ENCODE data around the gene CRYBB3. TPM values are rescaled to one million over a fixed set of nuclear protein-coding genes. Genes with fewer than 3 reads are reported as not detected.

The CRYBB3 gene
- total and polyA plus RNA-seq, 2 of the 13 experiments (the other 11 are each of a cell fraction or from before 2014, with no cell fraction given), result 0.18 to 0.28 TPM

DNA sequence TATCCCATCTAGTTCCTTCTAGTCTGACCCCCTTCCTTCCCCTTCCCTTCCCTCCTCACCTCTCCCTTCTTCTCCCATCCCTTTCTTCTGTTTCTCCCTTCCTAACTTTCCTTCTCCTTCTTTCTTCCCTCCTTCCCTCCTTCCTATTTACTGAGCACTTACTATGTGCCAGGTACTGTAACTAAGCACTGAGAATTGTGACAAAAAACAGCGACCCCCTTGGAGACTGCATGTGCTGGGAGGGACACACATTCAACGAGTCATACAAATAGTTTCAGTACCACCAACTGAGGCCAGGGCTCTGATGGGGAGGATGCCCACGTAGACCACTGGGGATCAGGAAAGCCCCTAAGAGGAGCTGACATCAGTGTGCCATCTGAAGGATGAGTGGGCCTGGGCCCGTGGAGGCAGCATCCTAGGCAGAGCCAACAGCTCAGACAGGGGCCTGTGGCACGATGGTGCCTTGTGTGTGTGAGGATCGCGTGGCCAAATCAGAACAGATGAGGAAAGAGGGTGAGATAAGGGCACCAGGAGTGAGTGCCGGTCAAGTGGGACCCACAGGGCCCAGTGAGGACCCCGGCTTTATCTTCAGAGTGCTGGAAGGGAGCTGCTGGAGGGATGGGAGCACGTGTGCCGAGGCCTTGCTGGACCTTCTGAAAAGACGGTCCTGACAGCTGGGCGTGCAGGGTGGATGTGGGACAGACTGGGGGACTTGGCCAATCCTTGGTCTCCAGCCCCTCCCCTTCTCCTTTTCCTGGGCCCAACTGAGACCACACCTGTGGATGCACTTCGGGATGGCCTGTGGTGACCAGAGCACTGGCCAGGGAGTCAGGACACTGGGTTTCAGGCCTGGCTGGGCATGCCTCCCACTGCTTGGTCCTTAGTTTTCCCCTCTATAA is 38.4 kb upstream of the CRYBB3 start (continued):
- TF ChIP-seq, protein P1, sequence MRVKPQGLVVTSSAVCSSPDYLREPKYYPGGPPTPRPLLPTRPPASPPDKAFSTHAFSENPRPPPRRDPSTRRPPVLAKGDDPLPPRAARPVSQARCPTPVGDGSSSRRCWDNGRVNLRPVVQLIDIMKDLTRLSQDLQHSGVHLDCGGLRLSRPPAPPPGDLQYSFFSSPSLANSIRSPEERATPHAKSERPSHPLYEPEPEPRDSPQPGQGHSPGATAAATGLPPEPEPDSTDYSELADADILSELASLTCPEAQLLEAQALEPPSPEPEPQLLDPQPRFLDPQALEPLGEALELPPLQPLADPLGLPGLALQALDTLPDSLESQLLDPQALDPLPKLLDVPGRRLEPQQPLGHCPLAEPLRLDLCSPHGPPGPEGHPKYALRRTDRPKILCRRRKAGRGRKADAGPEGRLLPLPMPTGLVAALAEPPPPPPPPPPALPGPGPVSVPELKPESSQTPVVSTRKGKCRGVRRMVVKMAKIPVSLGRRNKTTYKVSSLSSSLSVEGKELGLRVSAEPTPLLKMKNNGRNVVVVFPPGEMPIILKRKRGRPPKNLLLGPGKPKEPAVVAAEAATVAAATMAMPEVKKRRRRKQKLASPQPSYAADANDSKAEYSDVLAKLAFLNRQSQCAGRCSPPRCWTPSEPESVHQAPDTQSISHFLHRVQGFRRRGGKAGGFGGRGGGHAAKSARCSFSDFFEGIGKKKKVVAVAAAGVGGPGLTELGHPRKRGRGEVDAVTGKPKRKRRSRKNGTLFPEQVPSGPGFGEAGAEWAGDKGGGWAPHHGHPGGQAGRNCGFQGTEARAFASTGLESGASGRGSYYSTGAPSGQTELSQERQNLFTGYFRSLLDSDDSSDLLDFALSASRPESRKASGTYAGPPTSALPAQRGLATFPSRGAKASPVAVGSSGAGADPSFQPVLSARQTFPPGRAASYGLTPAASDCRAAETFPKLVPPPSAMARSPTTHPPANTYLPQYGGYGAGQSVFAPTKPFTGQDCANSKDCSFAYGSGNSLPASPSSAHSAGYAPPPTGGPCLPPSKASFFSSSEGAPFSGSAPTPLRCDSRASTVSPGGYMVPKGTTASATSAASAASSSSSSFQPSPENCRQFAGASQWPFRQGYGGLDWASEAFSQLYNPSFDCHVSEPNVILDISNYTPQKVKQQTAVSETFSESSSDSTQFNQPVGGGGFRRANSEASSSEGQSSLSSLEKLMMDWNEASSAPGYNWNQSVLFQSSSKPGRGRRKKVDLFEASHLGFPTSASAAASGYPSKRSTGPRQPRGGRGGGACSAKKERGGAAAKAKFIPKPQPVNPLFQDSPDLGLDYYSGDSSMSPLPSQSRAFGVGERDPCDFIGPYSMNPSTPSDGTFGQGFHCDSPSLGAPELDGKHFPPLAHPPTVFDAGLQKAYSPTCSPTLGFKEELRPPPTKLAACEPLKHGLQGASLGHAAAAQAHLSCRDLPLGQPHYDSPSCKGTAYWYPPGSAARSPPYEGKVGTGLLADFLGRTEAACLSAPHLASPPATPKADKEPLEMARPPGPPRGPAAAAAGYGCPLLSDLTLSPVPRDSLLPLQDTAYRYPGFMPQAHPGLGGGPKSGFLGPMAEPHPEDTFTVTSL (CRISPR knock-in tag; IDR thresholded peaks at IDR 0.05; ENCODE audit: borderline replicate concordance), result no peak

DNA sequence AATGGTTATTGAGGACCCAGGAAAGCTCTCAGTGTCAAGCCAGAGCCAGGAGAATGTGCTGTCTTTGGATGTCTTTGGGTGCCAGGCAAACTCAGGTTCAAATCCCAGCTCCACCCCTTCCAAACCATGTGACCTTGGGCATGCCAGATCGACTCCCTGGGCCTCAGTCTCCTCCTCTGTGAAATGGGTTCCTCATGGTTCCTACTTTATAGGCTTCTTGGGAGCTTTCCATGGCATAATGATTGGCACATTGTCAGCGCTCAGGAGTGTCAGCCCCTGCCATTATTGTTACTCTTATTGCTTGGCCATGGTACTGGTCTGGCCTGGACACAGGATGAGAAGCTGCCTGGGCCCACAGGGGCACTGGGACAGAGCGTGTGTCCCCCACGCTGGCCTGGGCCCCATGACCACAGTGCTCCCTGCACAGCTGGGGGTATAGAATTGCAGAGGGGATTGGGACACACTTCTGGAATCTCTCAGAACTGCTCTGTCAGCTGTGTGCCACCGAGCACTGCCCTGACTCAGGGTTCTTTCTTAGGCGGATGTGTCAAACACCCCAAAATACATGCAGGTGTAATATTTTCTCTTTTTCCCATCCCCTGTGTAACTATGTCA is 37.6 kb upstream of the CRYBB3 start:
- peaks cover 3 to 6% of the 10 kb centered on the region in 2 experiments; a peak in 2 of 5 replicates for H3K36me3 ChIP-seq (replicated peaks in 1 of 2; ENCODE audit: control insufficient read depth in 1 of 2, insufficient read depth in 2 of 2, low read length in 2 of 2)
- no peak overlapping the region for H3K4me3 ChIP-seq (replicated peaks in 1 of 3; ENCODE audit: insufficient read depth in 1 of 3, low read depth in 2 of 3, low read length in 3 of 3)
- peaks cover 7% of the 10 kb centered on the region for H4K20me1 ChIP-seq (ENCODE audit: insufficient read depth, low read length)
- H3K27me3 ChIP-seq (ENCODE audit: control insufficient read depth in 1 of 2, insufficient read depth in 2 of 2, low read length in 2 of 2), result no peaks in the 10 kb centered on the region
- TF ChIP-seq ZMYM3 (CRISPR knock-in tag; IDR thresholded peaks at IDR 0.05), result peak; percentile 71
- peak; percentile 95 for TF ChIP-seq ZNF629 (CRISPR knock-in tag; conservative IDR thresholded peaks at IDR 0.05)
- no peak for TF ChIP-seq ZNF234 (CRISPR knock-in tag; conservative IDR thresholded peaks at IDR 0.05)
- H3K4me1 ChIP-seq (ENCODE audit: insufficient read depth, low read length), result peaks cover 36% of the 10 kb centered on the region
- no peak for DNase-seq (ENCODE audit: low spot score)
- FAIRE-seq, result no peak
- H3K27ac ChIP-seq (ENCODE audit: extremely low read length, insufficient read depth, low read length), result peak overlapping the region; percentile 6
- peaks cover 5% of the 10 kb centered on the region for H3K79me2 ChIP-seq (ENCODE audit: insufficient read depth, low read length)
- H3K9me3 ChIP-seq (ENCODE audit: low read length), result no peaks in the 10 kb centered on the region
- H3K4me2 ChIP-seq (ENCODE audit: low read depth, low read length), result no peak overlapping the region
- no TSS peak for BruUV-seq (replicated peaks)
- in situ Hi-C loops (cut with HindIII; ENCODE audit: extremely low pct_ligation_motif_present, low pct_unique_long_range_greater_than_20kb) (no loop called here), intact Hi-C loops (cut with micrococcal nuclease; ENCODE audit: unreplicated experiment) (no loop called here)
- ChIA-PET POLR2A (no interaction called here), CTCF (ENCODE audit: low intra/inter-chr PET ratio, low total read pairs) (no interaction called here)
- ATAC-seq, result no peak
- H2AFZ ChIP-seq (ENCODE audit: low read length), result no peak overlapping the region
- H3K9ac ChIP-seq (ENCODE audit: insufficient read depth, low read depth, low read length), result no peak overlapping the region
- WGBS (ENCODE audit: low lambda C conversion rate), result 73% methylated on average over 3 of the region's 6 CpGs

Measured in HepG2 (cell line).